ENCODE results near the gene ASIC3. TPM values are rescaled to one million over a fixed set of nuclear protein-coding genes. Genes with fewer than 3 reads are reported as not detected.

The ASIC3 gene
- polyA plus RNA-seq, 2 of the 4 experiments (the other 2 are of a cell fraction): 4.1 to 9.8 TPM

- POLR2A ChIA-PET: interaction anchor here (0.6 to 0.8 kb wide), 2 partner anchors 31 to 181 kb away, joined by 3 to 4 read pairs; partner anchors contain the start of gene ABCB8
- peak; percentile 5 to 7 for ATAC-seq
- no peak for FAIRE-seq
- peak; percentile 76 to 90 for DNase-seq (ENCODE audit: low read depth in 1 of 2, low spot score in 1 of 2)
- no peaks in the 10 kb centered on the region for H3K9me3 ChIP-seq
- CTCF ChIA-PET: interaction anchor here (0.9 to 5.7 kb wide), 16 partner anchors 9 to 106 kb away, joined by 3 to 64 read pairs (median 6); partner anchors contain the start of genes ABCB8, AGAP3 and FASTK
- peak within 1 kb of the TSS; percentile 92 for H3K4me2 ChIP-seq
- peak within 1 kb of the TSS; percentile 99 for H3K27ac ChIP-seq
- WGBS (ENCODE audit: missing lambda C conversion rate): 3% methylated on average over 30 of the region's 75 CpGs
- peak within 1 kb of the TSS; percentile 86 for H3K4me3 ChIP-seq
- peaks cover 37% of the 10 kb centered on the region for H3K4me1 ChIP-seq
- no peak for TF ChIP-seq EP300 (IDR thresholded peaks at IDR 0.05)
- no peak for TF ChIP-seq ELK1 (IDR thresholded peaks at IDR 0.05; ENCODE audit: low read depth, low read length)
- TF ChIP-seq, protein P1, sequence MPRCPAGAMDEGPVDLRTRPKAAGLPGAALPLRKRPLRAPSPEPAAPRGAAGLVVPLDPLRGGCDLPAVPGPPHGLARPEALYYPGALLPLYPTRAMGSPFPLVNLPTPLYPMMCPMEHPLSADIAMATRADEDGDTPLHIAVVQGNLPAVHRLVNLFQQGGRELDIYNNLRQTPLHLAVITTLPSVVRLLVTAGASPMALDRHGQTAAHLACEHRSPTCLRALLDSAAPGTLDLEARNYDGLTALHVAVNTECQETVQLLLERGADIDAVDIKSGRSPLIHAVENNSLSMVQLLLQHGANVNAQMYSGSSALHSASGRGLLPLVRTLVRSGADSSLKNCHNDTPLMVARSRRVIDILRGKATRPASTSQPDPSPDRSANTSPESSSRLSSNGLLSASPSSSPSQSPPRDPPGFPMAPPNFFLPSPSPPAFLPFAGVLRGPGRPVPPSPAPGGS (IDR thresholded peaks at IDR 0.05): 0 out of 3 replicates have a peak, but pooled peaks have one; percentile 18
- no peak for TF ChIP-seq HOXB5 (CRISPR knock-in tag; IDR thresholded peaks at IDR 0.05)
- no peak for TF ChIP-seq TFCP2L1 (CRISPR knock-in tag; IDR thresholded peaks at IDR 0.05)
- TF ChIP-seq RFX5 (IDR thresholded peaks at IDR 0.05): no peak
- TF ChIP-seq FOXS1 (CRISPR knock-in tag; IDR thresholded peaks at IDR 0.05): no peak
- TF ChIP-seq HDAC2 (IDR thresholded peaks at IDR 0.05): no peak
- TF ChIP-seq JUN (IDR thresholded peaks at IDR 0.05): peak in 1 of 2 experiments; percentile 85; a peak in 3 of 5 replicates
- 0 out of 3 replicates have a peak, but pooled peaks have one; percentile 14 for TF ChIP-seq SMC3 (IDR thresholded peaks at IDR 0.05)
- peak; percentile 28 for TF ChIP-seq POLR2A (IDR thresholded peaks at IDR 0.05; ENCODE audit: low read length)
- no peak for TF ChIP-seq FOSB (CRISPR knock-in tag; IDR thresholded peaks at IDR 0.05)
- no peak for TF ChIP-seq HOXB13 (CRISPR knock-in tag; IDR thresholded peaks at IDR 0.05; ENCODE audit: low read depth)
- no peak for TF ChIP-seq USF2 (IDR thresholded peaks at IDR 0.05)
- no peak for TF ChIP-seq RARB (CRISPR knock-in tag; IDR thresholded peaks at IDR 0.05)
- TF ChIP-seq CBX8 (IDR thresholded peaks at IDR 0.05): no peak
- TF ChIP-seq ESRRA (IDR thresholded peaks at IDR 0.05; ENCODE audit: borderline replicate concordance, low read length): no peak
- no peak for TF ChIP-seq NFE2L2 (conservative IDR thresholded peaks at IDR 0.05; ENCODE audit: low read length)
- no peak for TF ChIP-seq HEYL (CRISPR knock-in tag; IDR thresholded peaks at IDR 0.05)
- peak; percentile 35; the same call in 1 of the 2 replicates for TF ChIP-seq PHF8 (IDR thresholded peaks at IDR 0.05; ENCODE audit: borderline replicate concordance, low read depth)
- no peak for TF ChIP-seq CEBPB (IDR thresholded peaks at IDR 0.05)
- TF ChIP-seq CHD2 (IDR thresholded peaks at IDR 0.05; ENCODE audit: low read length, partially characterized antibody): no peak
- no peak for TF ChIP-seq KDM1A (IDR thresholded peaks at IDR 0.05; ENCODE audit: low read depth)
- TF ChIP-seq EHF (CRISPR knock-in tag; IDR thresholded peaks at IDR 0.05): no peak
- no peak for TF ChIP-seq HES2 (IDR thresholded peaks at IDR 0.05)
- TF ChIP-seq NPAS2 (CRISPR knock-in tag; IDR thresholded peaks at IDR 0.05; ENCODE audit: borderline replicate concordance): no peak
- no peak for TF ChIP-seq TP53 (CRISPR knock-in tag; IDR thresholded peaks at IDR 0.05)
- no peak for TF ChIP-seq HMGXB4 (CRISPR knock-in tag; IDR thresholded peaks at IDR 0.05; ENCODE audit: borderline replicate concordance)
- TF ChIP-seq CHD4 (IDR thresholded peaks at IDR 0.05; ENCODE audit: borderline replicate concordance): no peak
- TF ChIP-seq, protein P2, sequence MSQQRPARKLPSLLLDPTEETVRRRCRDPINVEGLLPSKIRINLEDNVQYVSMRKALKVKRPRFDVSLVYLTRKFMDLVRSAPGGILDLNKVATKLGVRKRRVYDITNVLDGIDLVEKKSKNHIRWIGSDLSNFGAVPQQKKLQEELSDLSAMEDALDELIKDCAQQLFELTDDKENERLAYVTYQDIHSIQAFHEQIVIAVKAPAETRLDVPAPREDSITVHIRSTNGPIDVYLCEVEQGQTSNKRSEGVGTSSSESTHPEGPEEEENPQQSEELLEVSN (IDR thresholded peaks at IDR 0.05; ENCODE audit: borderline replicate concordance, low read depth): no peak
- no peak for TF ChIP-seq MYC (IDR thresholded peaks at IDR 0.05; ENCODE audit: borderline replicate concordance, low read length)
- TF ChIP-seq MAFK (IDR thresholded peaks at IDR 0.05; ENCODE audit: partially characterized antibody): no peak
- peak; percentile 23; the same call in 1 of the 3 replicates for TF ChIP-seq CTCF (IDR thresholded peaks at IDR 0.05)
- TF ChIP-seq HOXA7 (CRISPR knock-in tag; IDR thresholded peaks at IDR 0.05): no peak
Measured at GRCh38 chr7:151059367-151060112, 11.2 kb downstream of the ASIC3 start, which contains the start of gene SLC4A2. Gene SLC4A2 (plus strand): TSS chr7:151059589. CDS start chr7:151061988, 2,399 bp downstream.

Data from A549 (cell line).